ENCODE data around the gene SLC25A6.

GRCh38 chrX:1427756-1428155 is 35.8 kb upstream of the SLC25A6 start:
- TF ChIP-seq CTCF (IDR thresholded peaks at IDR 0.05) (no peak), POLR2A (IDR thresholded peaks at IDR 0.05) (no peak)

All from prostate gland (tissue), 2 donors.